ENCODE data around the gene LAMTOR1.

The LAMTOR1 gene

GRCh38 chr11:72102631-72102945 lies 509 bp downstream of the LAMTOR1 start:
- Histone ChIP-seq H3K27ac (ENCODE audit: poor library complexity, severe bottlenecking) (peak overlapping the region; percentile 81), H3K36me3 (ENCODE audit: low read depth) (peaks cover 37% of the 10 kb centered on the region), H3K27me3 (ENCODE audit: insufficient read depth, poor library complexity, severe bottlenecking) (no peaks in the 10 kb centered on the region), H3K4me3 (ENCODE audit: severe bottlenecking) (peak overlapping the region; percentile 89), H3K9me3 (ENCODE audit: severe bottlenecking) (no peaks in the 10 kb centered on the region), H3K4me1 (ENCODE audit: insufficient read depth, poor library complexity, severe bottlenecking) (peaks cover 8% of the 10 kb centered on the region)
- no peak for ATAC-seq (ENCODE audit: low read depth)
- DNase-seq (ENCODE audit: low spot score): no peak
- TF ChIP-seq, protein P1, sequence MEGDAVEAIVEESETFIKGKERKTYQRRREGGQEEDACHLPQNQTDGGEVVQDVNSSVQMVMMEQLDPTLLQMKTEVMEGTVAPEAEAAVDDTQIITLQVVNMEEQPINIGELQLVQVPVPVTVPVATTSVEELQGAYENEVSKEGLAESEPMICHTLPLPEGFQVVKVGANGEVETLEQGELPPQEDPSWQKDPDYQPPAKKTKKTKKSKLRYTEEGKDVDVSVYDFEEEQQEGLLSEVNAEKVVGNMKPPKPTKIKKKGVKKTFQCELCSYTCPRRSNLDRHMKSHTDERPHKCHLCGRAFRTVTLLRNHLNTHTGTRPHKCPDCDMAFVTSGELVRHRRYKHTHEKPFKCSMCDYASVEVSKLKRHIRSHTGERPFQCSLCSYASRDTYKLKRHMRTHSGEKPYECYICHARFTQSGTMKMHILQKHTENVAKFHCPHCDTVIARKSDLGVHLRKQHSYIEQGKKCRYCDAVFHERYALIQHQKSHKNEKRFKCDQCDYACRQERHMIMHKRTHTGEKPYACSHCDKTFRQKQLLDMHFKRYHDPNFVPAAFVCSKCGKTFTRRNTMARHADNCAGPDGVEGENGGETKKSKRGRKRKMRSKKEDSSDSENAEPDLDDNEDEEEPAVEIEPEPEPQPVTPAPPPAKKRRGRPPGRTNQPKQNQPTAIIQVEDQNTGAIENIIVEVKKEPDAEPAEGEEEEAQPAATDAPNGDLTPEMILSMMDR (IDR thresholded peaks at IDR 0.05; ENCODE audit: poor library complexity, severe bottlenecking): no peak

GRCh38 chr11:72102162-72102561 lies 935 bp downstream of the LAMTOR1 start:
- peaks cover 42% of the 10 kb centered on the region for H3K36me3 ChIP-seq (ENCODE audit: low read depth)
- peaks cover 8% of the 10 kb centered on the region for H3K4me1 ChIP-seq (ENCODE audit: insufficient read depth, poor library complexity, severe bottlenecking)
- H3K9me3 ChIP-seq (ENCODE audit: severe bottlenecking): no peaks in the 10 kb centered on the region
- no peaks in the 10 kb centered on the region for H3K27me3 ChIP-seq (ENCODE audit: insufficient read depth, poor library complexity, severe bottlenecking)
- peak overlapping the region; percentile 89 for H3K4me3 ChIP-seq (ENCODE audit: severe bottlenecking)
- DNase-seq (ENCODE audit: low spot score): no peak
- H3K27ac ChIP-seq (ENCODE audit: poor library complexity, severe bottlenecking): peak overlapping the region; percentile 81
- no peak for ATAC-seq (ENCODE audit: low read depth)
- TF ChIP-seq, protein P1 (IDR thresholded peaks at IDR 0.05; ENCODE audit: poor library complexity, severe bottlenecking): no peak

- DNase-seq (ENCODE audit: low spot score) (no peak), ATAC-seq (ENCODE audit: low read depth) (no peak)
Observed at GRCh38 chr11:72100462-72100861, 2.6 kb downstream of the LAMTOR1 start.

GRCh38 chr11:72100009-72100408 lies 3.1 kb downstream of the LAMTOR1 start:
- DNase-seq (ENCODE audit: low spot score) (no peak), ATAC-seq (ENCODE audit: low read depth) (no peak)
- Histone ChIP-seq H3K36me3 (ENCODE audit: low read depth) (peaks cover 55% of the 10 kb centered on the region), H3K9me3 (ENCODE audit: severe bottlenecking) (no peaks in the 10 kb centered on the region), H3K4me1 (ENCODE audit: insufficient read depth, poor library complexity, severe bottlenecking) (peaks cover 8% of the 10 kb centered on the region), H3K4me3 (ENCODE audit: severe bottlenecking) (no peak overlapping the region), H3K27ac (ENCODE audit: poor library complexity, severe bottlenecking) (no peak overlapping the region), H3K27me3 (ENCODE audit: insufficient read depth, poor library complexity, severe bottlenecking) (no peaks in the 10 kb centered on the region)
- TF ChIP-seq, protein P1 (IDR thresholded peaks at IDR 0.05; ENCODE audit: poor library complexity, severe bottlenecking): no peak

More at GRCh38 chr11:72100462-72100861, 2.6 kb downstream of the LAMTOR1 start:
- Histone ChIP-seq H3K27ac (ENCODE audit: poor library complexity, severe bottlenecking) (peak overlapping the region; percentile 81), H3K9me3 (ENCODE audit: severe bottlenecking) (no peaks in the 10 kb centered on the region), H3K36me3 (ENCODE audit: low read depth) (peaks cover 54% of the 10 kb centered on the region), H3K4me1 (ENCODE audit: insufficient read depth, poor library complexity, severe bottlenecking) (peaks cover 8% of the 10 kb centered on the region), H3K4me3 (ENCODE audit: severe bottlenecking) (no peak overlapping the region), H3K27me3 (ENCODE audit: insufficient read depth, poor library complexity, severe bottlenecking) (no peaks in the 10 kb centered on the region)
- TF ChIP-seq, protein P1 (IDR thresholded peaks at IDR 0.05; ENCODE audit: poor library complexity, severe bottlenecking): no peak

DNA sequence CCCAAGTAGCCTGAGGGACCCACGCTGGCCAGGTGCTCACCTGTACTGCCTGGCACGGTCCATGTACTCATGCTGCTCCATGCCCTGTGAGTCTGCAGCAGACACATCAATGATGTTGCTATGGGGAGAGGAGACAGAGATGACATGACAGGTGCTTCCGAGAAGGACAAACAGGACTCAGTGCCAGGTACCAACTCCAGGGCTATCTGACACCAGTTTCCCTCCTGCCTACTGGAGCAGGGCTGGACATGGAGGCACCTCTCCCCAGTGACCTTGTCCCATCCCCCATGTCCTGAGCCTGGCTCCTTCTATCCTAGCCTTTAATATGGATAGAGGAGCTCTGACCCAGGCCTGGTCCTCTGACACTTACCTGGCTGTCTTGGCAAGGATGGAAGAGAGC lies 4.4 kb downstream of the LAMTOR1 start:
- H3K27me3 ChIP-seq (ENCODE audit: insufficient read depth, poor library complexity, severe bottlenecking): no peaks in the 10 kb centered on the region
- peaks cover 8% of the 10 kb centered on the region for H3K4me1 ChIP-seq (ENCODE audit: insufficient read depth, poor library complexity, severe bottlenecking)
- TF ChIP-seq, protein P1 (IDR thresholded peaks at IDR 0.05; ENCODE audit: poor library complexity, severe bottlenecking): no peak
- ATAC-seq (ENCODE audit: low read depth): no peak
- H3K27ac ChIP-seq (ENCODE audit: poor library complexity, severe bottlenecking): no peak overlapping the region
- H3K36me3 ChIP-seq (ENCODE audit: low read depth): peaks cover 63% of the 10 kb centered on the region
- no peak for DNase-seq (ENCODE audit: low spot score)
- H3K9me3 ChIP-seq (ENCODE audit: severe bottlenecking): no peaks in the 10 kb centered on the region
- H3K4me3 ChIP-seq (ENCODE audit: severe bottlenecking): no peak overlapping the region
